ENCODE measurements around the gene SEPTIN7. TPM values are rescaled to one million over a fixed set of nuclear protein-coding genes. Genes with fewer than 3 reads are reported as not detected.

SEPTIN7 gene
- polyA plus RNA-seq, 1 donor (not counting 4 experiments of a cell fraction or from before 2014, with no cell fraction given), result 284 TPM

DNA sequence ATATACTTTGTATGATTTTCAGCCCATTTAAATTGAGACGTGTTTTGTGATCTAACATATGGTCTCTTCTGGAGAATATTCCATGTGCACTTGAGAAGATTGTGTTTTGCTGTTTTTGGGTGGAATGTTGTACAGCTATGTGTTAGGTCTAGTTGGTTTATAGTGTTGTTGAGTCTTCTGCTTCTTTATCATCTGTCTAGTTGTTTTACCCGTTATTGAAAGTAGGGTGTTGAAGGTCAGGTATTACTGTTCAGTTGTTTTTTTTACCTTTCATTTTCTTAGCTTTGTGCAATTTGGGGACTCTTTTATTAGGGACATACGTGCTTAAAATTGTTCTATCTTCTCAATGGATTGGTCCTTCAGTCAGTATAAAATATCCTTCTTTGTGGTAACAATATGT, 18.5 kb downstream of the SEPTIN7 start:
- H2AFZ ChIP-seq (ENCODE audit: control insufficient read depth, low read length), result no peak overlapping the region
- TF ChIP-seq CTCF (optimal IDR thresholded peaks at IDR 0.05 in 1 of 3, IDR thresholded peaks at IDR 0.05 in 1 of 3, conservative IDR thresholded peaks at IDR 0.05 in 1 of 3; ENCODE audit: extremely low read depth in 1 of 3, insufficient read depth in 2 of 3, low read length in 3 of 3) (no peak), EZH2 (IDR thresholded peaks at IDR 0.05; ENCODE audit: low read length) (no peak)
- H3K27me3 ChIP-seq (ENCODE audit: control insufficient read depth, extremely low read depth, insufficient read depth, low read length), result no peaks in the 10 kb centered on the region
- no peaks in the 10 kb centered on the region for H3K9me1 ChIP-seq (ENCODE audit: control insufficient read depth, extremely low read depth, insufficient read depth, low read length)
- H3K4me3 ChIP-seq (ENCODE audit: control insufficient read depth in 2 of 3, extremely low read depth in 1 of 3, insufficient read depth in 2 of 3, low read depth in 1 of 3, low read length in 3 of 3), result no peak overlapping the region
- no peaks in the 10 kb centered on the region for H3K36me3 ChIP-seq (ENCODE audit: control insufficient read depth in 2 of 2, extremely low read depth in 1 of 2, insufficient read depth in 2 of 2, low read length in 2 of 2)
- no peaks in the 10 kb centered on the region for H4K20me1 ChIP-seq (ENCODE audit: control insufficient read depth, extremely low read depth, insufficient read depth, low read length)
- dilution Hi-C loops (cut with MboI; ENCODE audit: extremely low pct_ligation_motif_present, low sequenced_read_pairs), result loop anchor here (25.0 kb wide), 1 partner anchor 107 kb away; no protein-coding TSS in a partner anchor
- H3K79me2 ChIP-seq (ENCODE audit: control insufficient read depth, insufficient read depth, low read length), result peaks cover 98% of the 10 kb centered on the region
- peaks cover 17% of the 10 kb centered on the region for H3K4me1 ChIP-seq (ENCODE audit: control insufficient read depth, extremely low read depth, insufficient read depth, low read length)
- H3K4me2 ChIP-seq (ENCODE audit: control insufficient read depth, extremely low read depth, insufficient read depth, low read depth, low read length), result no peak overlapping the region
- no peak overlapping the region for H3K27ac ChIP-seq (ENCODE audit: control insufficient read depth, insufficient read depth, low read length)
- no peak overlapping the region for H3K9ac ChIP-seq (ENCODE audit: control insufficient read depth, extremely low read depth, insufficient read depth, low read length)
- DNase-seq (ENCODE audit: low read depth, low spot score) (no peak), FAIRE-seq (no peak)
- no peaks in the 10 kb centered on the region for H3K9me3 ChIP-seq (ENCODE audit: control insufficient read depth, low read depth, low read length)

GRCh38 chr7:35819954-35820703, 19.3 kb downstream of the SEPTIN7 start:
- no peaks in the 10 kb centered on the region for H3K9me3 ChIP-seq (ENCODE audit: control insufficient read depth, low read depth, low read length)
- no peaks in the 10 kb centered on the region for H3K9me1 ChIP-seq (ENCODE audit: control insufficient read depth, extremely low read depth, insufficient read depth, low read length)
- dilution Hi-C loops (cut with MboI; ENCODE audit: extremely low pct_ligation_motif_present, low sequenced_read_pairs), result loop anchor here (25.0 kb wide), 1 partner anchor 108 kb away; no protein-coding TSS in a partner anchor
- H3K27me3 ChIP-seq (ENCODE audit: control insufficient read depth, extremely low read depth, insufficient read depth, low read length), result no peaks in the 10 kb centered on the region
- FAIRE-seq (no peak), DNase-seq (ENCODE audit: low read depth, low spot score) (no peak)
- TF ChIP-seq EZH2 (IDR thresholded peaks at IDR 0.05; ENCODE audit: low read length) (no peak), CTCF (optimal IDR thresholded peaks at IDR 0.05 in 1 of 3, IDR thresholded peaks at IDR 0.05 in 1 of 3, conservative IDR thresholded peaks at IDR 0.05 in 1 of 3; ENCODE audit: extremely low read depth in 1 of 3, insufficient read depth in 2 of 3, low read length in 3 of 3) (no peak)
- no peaks in the 10 kb centered on the region for H4K20me1 ChIP-seq (ENCODE audit: control insufficient read depth, extremely low read depth, insufficient read depth, low read length)
- H3K36me3 ChIP-seq (ENCODE audit: control insufficient read depth in 2 of 2, extremely low read depth in 1 of 2, insufficient read depth in 2 of 2, low read length in 2 of 2), result no peaks in the 10 kb centered on the region
- no peak overlapping the region for H3K9ac ChIP-seq (ENCODE audit: control insufficient read depth, extremely low read depth, insufficient read depth, low read length)
- no peak overlapping the region for H3K4me3 ChIP-seq (ENCODE audit: control insufficient read depth in 2 of 3, extremely low read depth in 1 of 3, insufficient read depth in 2 of 3, low read depth in 1 of 3, low read length in 3 of 3)
- no peak overlapping the region for H3K27ac ChIP-seq (ENCODE audit: control insufficient read depth, insufficient read depth, low read length)
- peaks cover 17% of the 10 kb centered on the region for H3K4me1 ChIP-seq (ENCODE audit: control insufficient read depth, extremely low read depth, insufficient read depth, low read length)
- H3K4me2 ChIP-seq (ENCODE audit: control insufficient read depth, extremely low read depth, insufficient read depth, low read depth, low read length), result no peak overlapping the region
- H2AFZ ChIP-seq (ENCODE audit: control insufficient read depth, low read length), result no peak overlapping the region
- H3K79me2 ChIP-seq (ENCODE audit: control insufficient read depth, insufficient read depth, low read length), result peaks cover 97% of the 10 kb centered on the region

Data from keratinocyte (primary cell).